CD4-positive, alpha-beta T cell (primary cell): ENCODE results near the gene ZNF486. TPM values are rescaled to one million over a fixed set of nuclear protein-coding genes. Genes with fewer than 3 reads are reported as not detected.
A peak's percentile ranks its signal among the peaks of the same experiment; 100 is the strongest.

ENCODE experiments used
- ATAC-seq: fragments of 200-7000 bp; cut with Tn5 transposase; one replicate; pipeline ENCODE4 v1.10.0; 2022; ENCODE audit warnings: mild to moderate bottlenecking; ENCODE audit not compliant: poor library complexity
- CTCF ChIA-PET: fragments of 350-600 bp; sonication (Branson Sonifier 250); formaldehyde crosslinking; loops from one replicate; lab custom pipeline; 2021; ENCODE audit warnings: antibody characterized with exemption, inconsistent platforms; lab: Charles Lee
- POLR2A ChIA-PET: fragments of 350-600 bp; sonication (Branson Sonifier 250); formaldehyde crosslinking; loops from one replicate; lab custom pipeline; 2021; ENCODE audit warnings: antibody characterized with exemption, inconsistent platforms; lab: Charles Lee
- DNase-seq, 14 experiments: peaks; one replicate each; pipeline ENCODE4 v3.0.0-alpha.2; 2013 to 2020; ENCODE audit warnings: mixed read lengths in 2 of 14
- H3K27ac ChIP-seq, 2 donors: one replicate each; pipeline versions ENCODE4 v1.5.1 to v1.7.0; 2013; ENCODE audit warnings: low read length in 2 of 2, low read depth in 1 of 2, mild to moderate bottlenecking in 1 of 2
- H3K27me3 ChIP-seq, 2 experiments: 1 replicate in 1 of 2; 2 replicates in 1 of 2; pipeline versions ENCODE4 v1.6.1 to v1.7.0; 2013; ENCODE audit warnings: low read length in 2 of 2, control low read depth in 1 of 2, mild to moderate bottlenecking in 1 of 2, moderate library complexity in 1 of 2; ENCODE audit not compliant: insufficient read depth in 2 of 2, control insufficient read depth in 1 of 2
- H3K36me3 ChIP-seq: one replicate; pipeline ENCODE4 v1.6.1; 2013; ENCODE audit warnings: low read length, control low read depth; ENCODE audit not compliant: insufficient read depth
- H3K4me1 ChIP-seq: one replicate; pipeline ENCODE4 v1.6.1; 2013; ENCODE audit warnings: low read length, control low read depth; ENCODE audit not compliant: insufficient read depth
- H3K4me3 ChIP-seq: one replicate; pipeline ENCODE4 v1.5.1; 2013; ENCODE audit warnings: mild to moderate bottlenecking, low read length, moderate library complexity
- H3K9me3 ChIP-seq, 2 experiments: 1 replicate in 1 of 2; 2 replicates in 1 of 2; pipeline versions ENCODE4 v1.6.1 to v1.7.0; 2013; ENCODE audit warnings: low read length in 2 of 2, mild to moderate bottlenecking in 2 of 2, control low read depth in 1 of 2, moderate library complexity in 1 of 2; ENCODE audit not compliant: control insufficient read depth in 1 of 2, insufficient read depth in 1 of 2
- H3K27ac Mint-ChIP-seq: one replicate; pipeline ENCODE4 v1.8.0; 2020; ENCODE audit warnings: mixed read lengths
- H3K27me3 Mint-ChIP-seq: one replicate; pipeline ENCODE4 v1.8.0; 2021; ENCODE audit warnings: mixed read lengths
- H3K36me3 Mint-ChIP-seq: one replicate; pipeline ENCODE4 v1.8.0; 2021; ENCODE audit warnings: low read depth, mixed read lengths
- H3K4me1 Mint-ChIP-seq: one replicate; pipeline ENCODE4 v1.8.0; 2021; ENCODE audit warnings: low read depth, mixed read lengths
- H3K4me3 Mint-ChIP-seq: one replicate; pipeline ENCODE4 v1.8.0; 2020; ENCODE audit warnings: mild to moderate bottlenecking, mixed read lengths
- H3K9me3 Mint-ChIP-seq: one replicate; pipeline ENCODE4 v1.8.0; 2020; ENCODE audit warnings: mixed read lengths
- intact Hi-C, 2 experiments: fragments of 100-400 bp; cut with DNase I in 1 of 2; cut with micrococcal nuclease in 1 of 2; formaldehyde crosslinking; loops; one replicate each; pipeline versions ENCODE4 v1.15.1 to v1.9.0; 2023 to 2025; cut with DNase I, micrococcal nuclease
- total RNA-seq, 174 experiments: library from RNA in 2 of 174; stranded (reverse) in 2 of 174; gene quantifications; one replicate each; pipeline ENCODE4 v1.2.3 and lab custom pipeline; 2021 to 2026
- TF ChIP-seq, protein P1 (sequence below): fragments of 200-600 bp; IDR thresholded peaks from one replicate; pipeline ENCODE4 v1.8.0; 2022; ENCODE audit warnings: antibody characterized with exemption, mild to moderate bottlenecking

The ZNF486 gene
- total RNA-seq, 2 experiments from 2014 or later = 3.0 to 3.8 TPM

GRCh38 chr19:20235156-20235555, 68.1 kb downstream of the ZNF486 start:
- no peaks in the 10 kb centered on the region for H3K27me3 ChIP-seq
- ATAC-seq (no peak), DNase-seq (no peak)
- Mint-ChIP-seq H3K36me3 (peaks cover 32% of the 10 kb centered on the region), H3K27ac (no peak overlapping the region), H3K9me3 (peaks cover 2% of the 10 kb centered on the region), H3K4me1 (peaks cover 12% of the 10 kb centered on the region), H3K4me3 (no peak overlapping the region), H3K27me3 (no peaks in the 10 kb centered on the region)
- ChIA-PET POLR2A (no interaction called here), CTCF (no interaction called here)
- H3K4me3 ChIP-seq = no peak overlapping the region
- peaks cover 0 to 9% of the 10 kb centered on the region in 2 experiments for H3K9me3 ChIP-seq
- intact Hi-C loops = loop anchor here in 1 of 2 experiments (5.0 kb wide), 1 partner anchor 68 kb away; the partner anchor contains the start of gene ZNF486
- TF ChIP-seq, protein P1, sequence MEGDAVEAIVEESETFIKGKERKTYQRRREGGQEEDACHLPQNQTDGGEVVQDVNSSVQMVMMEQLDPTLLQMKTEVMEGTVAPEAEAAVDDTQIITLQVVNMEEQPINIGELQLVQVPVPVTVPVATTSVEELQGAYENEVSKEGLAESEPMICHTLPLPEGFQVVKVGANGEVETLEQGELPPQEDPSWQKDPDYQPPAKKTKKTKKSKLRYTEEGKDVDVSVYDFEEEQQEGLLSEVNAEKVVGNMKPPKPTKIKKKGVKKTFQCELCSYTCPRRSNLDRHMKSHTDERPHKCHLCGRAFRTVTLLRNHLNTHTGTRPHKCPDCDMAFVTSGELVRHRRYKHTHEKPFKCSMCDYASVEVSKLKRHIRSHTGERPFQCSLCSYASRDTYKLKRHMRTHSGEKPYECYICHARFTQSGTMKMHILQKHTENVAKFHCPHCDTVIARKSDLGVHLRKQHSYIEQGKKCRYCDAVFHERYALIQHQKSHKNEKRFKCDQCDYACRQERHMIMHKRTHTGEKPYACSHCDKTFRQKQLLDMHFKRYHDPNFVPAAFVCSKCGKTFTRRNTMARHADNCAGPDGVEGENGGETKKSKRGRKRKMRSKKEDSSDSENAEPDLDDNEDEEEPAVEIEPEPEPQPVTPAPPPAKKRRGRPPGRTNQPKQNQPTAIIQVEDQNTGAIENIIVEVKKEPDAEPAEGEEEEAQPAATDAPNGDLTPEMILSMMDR = no peak
- H3K27ac ChIP-seq = no peak overlapping the region
- no peaks in the 10 kb centered on the region for H3K36me3 ChIP-seq
- peaks cover 11% of the 10 kb centered on the region for H3K4me1 ChIP-seq

DNA sequence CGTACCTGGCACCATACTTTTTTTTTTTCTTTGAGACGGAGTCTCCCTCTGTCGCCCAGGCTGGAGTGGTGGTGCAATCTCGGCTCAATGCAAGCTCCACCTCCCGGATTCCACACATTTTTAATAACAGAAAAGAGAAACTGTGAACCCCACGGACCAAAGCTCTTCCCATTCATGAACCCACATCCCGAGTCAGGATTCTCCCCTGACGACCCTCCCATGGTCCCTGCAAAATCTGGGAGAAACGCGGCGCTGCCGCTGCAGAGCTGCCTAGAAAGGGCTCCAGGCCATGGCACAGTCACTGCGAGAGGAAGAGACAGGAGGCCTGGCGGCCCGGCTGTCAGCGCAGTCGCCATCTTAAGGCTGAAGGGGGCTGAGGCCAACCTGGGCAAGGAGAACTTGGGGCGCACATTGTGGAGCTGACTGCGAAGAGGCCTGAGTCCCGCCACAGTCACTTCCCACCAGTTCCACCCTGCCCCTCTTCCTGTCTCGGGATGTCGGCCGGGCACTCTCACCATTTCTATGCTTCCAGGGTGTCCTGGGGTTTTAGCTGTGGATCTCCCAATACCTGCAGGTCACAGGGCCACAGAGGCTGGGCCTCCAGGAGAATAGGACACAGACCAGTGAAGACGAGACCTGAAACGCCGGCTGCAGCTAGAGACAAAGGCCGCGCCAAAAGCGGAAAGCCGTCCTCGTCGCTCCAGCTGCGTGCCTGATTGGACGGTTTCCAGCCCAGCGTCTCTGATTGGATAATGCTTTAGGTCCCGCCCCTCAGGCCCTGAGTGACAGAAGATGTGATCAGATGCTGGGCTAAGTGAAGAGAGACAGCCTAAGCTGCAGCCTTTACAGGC, 71.0 kb downstream of the ZNF486 start:
- ATAC-seq = peak; percentile 98
- CTCF ChIA-PET = interaction anchor here (0.9 kb wide), 1 partner anchor 66 kb away, joined by 4 read pairs; no protein-coding TSS in a partner anchor
- H3K27ac Mint-ChIP-seq = peak overlapping the region; percentile 70
- peaks cover 12% of the 10 kb centered on the region for H3K4me1 Mint-ChIP-seq
- DNase-seq = peak; percentile 71 to 93 (median 82)
- H3K9me3 ChIP-seq = peaks cover 0 to 9% of the 10 kb centered on the region in 2 experiments
- H3K36me3 Mint-ChIP-seq = peaks cover 14% of the 10 kb centered on the region
- H3K4me1 ChIP-seq = peaks cover 11% of the 10 kb centered on the region
- TF ChIP-seq, protein P1 = no peak
- H3K27ac ChIP-seq = no peak overlapping the region
- H3K4me3 Mint-ChIP-seq = peak overlapping the region; percentile 97
- no peaks in the 10 kb centered on the region for H3K27me3 Mint-ChIP-seq
- H3K4me3 ChIP-seq = peak overlapping the region; percentile 88
- POLR2A ChIA-PET = interaction anchor here (0.6 to 2.3 kb wide), 13 partner anchors 71 to 1814 kb away, joined by 3 to 21 read pairs (median 4); partner anchors contain the start of genes ZNF100, ZNF257, ZNF430 and ZNF486
- no peaks in the 10 kb centered on the region for H3K9me3 Mint-ChIP-seq
- H3K36me3 ChIP-seq = no peaks in the 10 kb centered on the region
- intact Hi-C loops = loop anchor here in 1 of 2 experiments (2.0 to 5.0 kb wide), 3 partner anchors 71 to 845 kb away; partner anchors contain the start of genes ZNF486, ZNF626 and ZNF714
- no peaks in the 10 kb centered on the region for H3K27me3 ChIP-seq

- peaks cover 5% of the 10 kb centered on the region for H3K4me1 ChIP-seq
- no peak for DNase-seq
- ChIA-PET CTCF (no interaction called here), POLR2A (no interaction called here)
- no peaks in the 10 kb centered on the region for H3K36me3 ChIP-seq
- H3K9me3 ChIP-seq = no peaks in the 10 kb centered on the region
- intact Hi-C loops = loop anchor here in 1 of 2 experiments (10.0 kb wide), 1 partner anchor 271 kb away; no protein-coding TSS in a partner anchor
- no peak overlapping the region for H3K27ac ChIP-seq
- Mint-ChIP-seq H3K4me1 (peaks cover 5% of the 10 kb centered on the region), H3K27ac (no peak overlapping the region), H3K4me3 (no peak overlapping the region), H3K36me3 (no peaks in the 10 kb centered on the region), H3K9me3 (no peaks in the 10 kb centered on the region), H3K27me3 (no peaks in the 10 kb centered on the region)
- TF ChIP-seq, protein P1 = no peak
- H3K4me3 ChIP-seq = no peak overlapping the region
- H3K27me3 ChIP-seq = no peaks in the 10 kb centered on the region
- no peak for ATAC-seq
Observed at GRCh38 chr19:20243629-20244028, 76.6 kb downstream of the ZNF486 start.
